ENCODE data around the gene SEMA5B. TPM values are rescaled to one million over a fixed set of nuclear protein-coding genes. Genes with fewer than 3 reads are reported as not detected.

SEMA5B gene, protein sequence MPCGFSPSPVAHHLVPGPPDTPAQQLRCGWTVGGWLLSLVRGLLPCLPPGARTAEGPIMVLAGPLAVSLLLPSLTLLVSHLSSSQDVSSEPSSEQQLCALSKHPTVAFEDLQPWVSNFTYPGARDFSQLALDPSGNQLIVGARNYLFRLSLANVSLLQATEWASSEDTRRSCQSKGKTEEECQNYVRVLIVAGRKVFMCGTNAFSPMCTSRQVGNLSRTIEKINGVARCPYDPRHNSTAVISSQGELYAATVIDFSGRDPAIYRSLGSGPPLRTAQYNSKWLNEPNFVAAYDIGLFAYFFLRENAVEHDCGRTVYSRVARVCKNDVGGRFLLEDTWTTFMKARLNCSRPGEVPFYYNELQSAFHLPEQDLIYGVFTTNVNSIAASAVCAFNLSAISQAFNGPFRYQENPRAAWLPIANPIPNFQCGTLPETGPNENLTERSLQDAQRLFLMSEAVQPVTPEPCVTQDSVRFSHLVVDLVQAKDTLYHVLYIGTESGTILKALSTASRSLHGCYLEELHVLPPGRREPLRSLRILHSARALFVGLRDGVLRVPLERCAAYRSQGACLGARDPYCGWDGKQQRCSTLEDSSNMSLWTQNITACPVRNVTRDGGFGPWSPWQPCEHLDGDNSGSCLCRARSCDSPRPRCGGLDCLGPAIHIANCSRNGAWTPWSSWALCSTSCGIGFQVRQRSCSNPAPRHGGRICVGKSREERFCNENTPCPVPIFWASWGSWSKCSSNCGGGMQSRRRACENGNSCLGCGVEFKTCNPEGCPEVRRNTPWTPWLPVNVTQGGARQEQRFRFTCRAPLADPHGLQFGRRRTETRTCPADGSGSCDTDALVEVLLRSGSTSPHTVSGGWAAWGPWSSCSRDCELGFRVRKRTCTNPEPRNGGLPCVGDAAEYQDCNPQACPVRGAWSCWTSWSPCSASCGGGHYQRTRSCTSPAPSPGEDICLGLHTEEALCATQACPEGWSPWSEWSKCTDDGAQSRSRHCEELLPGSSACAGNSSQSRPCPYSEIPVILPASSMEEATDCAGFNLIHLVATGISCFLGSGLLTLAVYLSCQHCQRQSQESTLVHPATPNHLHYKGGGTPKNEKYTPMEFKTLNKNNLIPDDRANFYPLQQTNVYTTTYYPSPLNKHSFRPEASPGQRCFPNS
- not detected for polyA plus RNA-seq

DNA sequence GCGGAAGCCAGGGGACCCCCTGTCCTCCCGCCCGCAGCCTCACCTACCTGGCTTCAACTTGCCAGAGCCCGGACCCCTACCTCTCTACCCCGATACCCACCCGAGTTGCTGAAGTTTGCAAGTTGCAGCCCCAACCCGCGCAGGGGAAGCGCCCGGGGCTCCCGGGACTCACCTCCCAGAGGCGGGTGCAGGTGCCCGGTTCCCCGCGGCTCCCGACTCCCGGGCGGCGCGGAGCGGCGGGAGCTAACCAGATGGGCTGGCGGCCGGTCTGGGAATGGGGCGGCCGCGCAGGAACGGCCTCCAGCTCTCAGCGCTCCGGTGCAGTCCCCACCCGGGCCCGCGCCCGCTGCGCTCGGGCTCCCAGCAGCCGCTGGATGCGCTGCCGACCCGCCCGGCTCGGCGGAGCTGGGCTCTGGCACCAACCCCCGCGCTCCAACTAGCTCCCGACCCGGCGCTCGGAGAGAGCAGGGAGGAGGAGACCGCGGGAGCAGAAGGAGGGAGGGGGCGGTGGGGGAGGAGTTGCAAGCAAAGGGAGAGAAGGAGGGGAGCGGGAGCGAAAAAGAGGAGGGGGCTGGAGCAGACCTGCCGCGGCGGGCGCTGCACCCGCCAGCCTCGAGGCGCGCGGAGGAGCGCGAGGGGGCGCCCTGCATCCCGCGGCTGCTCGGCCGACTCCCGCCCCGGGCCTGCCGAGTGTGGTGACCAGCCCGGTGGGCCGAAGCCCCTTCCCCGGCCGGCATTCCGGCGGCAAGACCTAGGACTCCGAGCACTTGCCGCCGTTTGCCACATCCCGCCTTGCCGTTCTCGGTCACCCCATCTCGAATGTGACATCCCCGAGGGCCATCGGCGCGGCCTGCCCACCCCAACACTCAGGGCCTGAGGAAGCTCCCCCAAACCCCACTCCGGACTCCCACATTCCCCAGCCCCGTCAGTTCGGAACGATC is at the start of gene SEMA5B:
Gene SEMA5B, minus strand, starts transcription at position 472 of the 941 bp plus-strand sequence. CDS start 66,500 bp downstream, outside the sequence.
- peak within 1 kb of the TSS; percentile 66 to 93 (median 88) for H3K4me3 Mint-ChIP-seq
- H3K36me3 Mint-ChIP-seq: no peaks in the 10 kb centered on the region
- peaks cover 4 to 13% (median 10%) of the 10 kb centered on the region in 3 donors for H3K4me1 Mint-ChIP-seq
- peaks cover 0 to 2% (median 2%) of the 10 kb centered on the region in 3 donors for H3K9me3 Mint-ChIP-seq
- peak within 1 kb of the TSS in 1 of 3 donors; percentile 64 for H3K27ac Mint-ChIP-seq
- peaks cover 35% of the 10 kb centered on the region for H3K27me3 Mint-ChIP-seq

DNA sequence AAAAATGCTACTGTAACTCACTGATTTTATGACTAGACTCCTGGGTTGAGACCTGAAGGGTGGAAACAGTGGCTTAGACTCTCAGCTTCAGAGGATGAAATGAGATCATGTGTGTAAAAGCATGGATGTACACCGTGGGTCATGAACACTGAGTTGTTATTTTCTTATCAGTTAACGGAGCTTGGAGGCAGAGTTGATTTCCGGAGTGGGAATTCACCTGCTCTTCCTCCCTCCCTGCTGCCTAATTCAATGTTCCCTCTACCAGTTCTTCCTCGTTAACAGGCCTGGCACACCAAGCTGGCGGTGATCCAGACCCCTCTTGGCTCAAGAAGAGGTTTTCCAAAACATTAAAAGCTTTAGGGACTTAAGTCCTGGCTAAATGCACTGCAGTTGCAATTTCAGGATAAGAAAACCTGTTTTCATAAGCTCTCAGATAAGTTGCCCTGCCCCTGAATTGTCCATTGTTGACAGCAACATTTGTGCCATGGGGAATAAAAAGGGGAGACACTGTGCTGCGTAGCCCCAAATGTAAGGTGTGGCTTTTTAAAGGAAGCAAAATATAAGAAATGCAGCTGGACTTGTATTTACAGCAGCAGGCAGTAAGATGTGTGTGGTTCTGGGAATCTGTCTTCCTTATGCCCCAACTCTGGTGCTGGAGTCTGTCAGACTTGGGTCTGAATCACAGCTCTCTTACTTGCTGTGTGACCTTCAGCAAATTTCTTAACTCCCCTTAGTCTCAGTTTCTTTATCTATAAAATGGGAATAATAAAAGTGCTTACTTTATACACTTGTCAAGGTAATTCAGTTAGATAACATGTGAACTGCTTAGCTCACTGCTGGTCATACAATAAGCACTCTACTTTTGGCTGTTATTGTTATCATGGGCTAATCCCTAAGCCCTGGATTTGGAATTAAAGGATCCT is 49.2 kb upstream of the SEMA5B start:
- H3K9me3 Mint-ChIP-seq: no peaks in the 10 kb centered on the region
- H3K4me3 Mint-ChIP-seq: no peak overlapping the region
- H3K27ac Mint-ChIP-seq: no peak overlapping the region

DNA sequence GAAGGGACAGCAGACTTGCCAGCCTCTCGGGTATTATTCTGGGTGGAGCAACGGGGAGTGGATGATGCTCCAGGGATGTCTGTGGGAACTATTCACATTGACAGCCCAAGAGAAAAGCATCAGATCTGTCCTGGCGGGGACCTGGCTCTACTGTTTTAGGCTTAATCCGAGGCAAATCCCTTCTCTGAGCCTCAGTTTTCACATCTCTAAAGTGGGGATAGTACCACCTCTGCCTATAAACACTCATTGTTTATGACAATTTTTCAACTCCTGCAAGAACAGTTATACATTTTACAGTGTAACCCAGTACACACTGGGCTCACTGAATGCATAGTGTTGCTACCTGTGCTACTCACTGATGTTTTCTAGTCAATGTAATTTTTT is 48.5 kb upstream of the SEMA5B start:
- H3K4me1 Mint-ChIP-seq: peaks cover 0 to 4% (median 0%) of the 10 kb centered on the region in 3 donors
- no peak overlapping the region for H3K27ac Mint-ChIP-seq
- no peaks in the 10 kb centered on the region for H3K36me3 Mint-ChIP-seq
- no peaks in the 10 kb centered on the region for H3K9me3 Mint-ChIP-seq
- no peaks in the 10 kb centered on the region for H3K27me3 Mint-ChIP-seq
- no peak overlapping the region for H3K4me3 Mint-ChIP-seq

More for the DNA sequence above, 49.2 kb upstream of the SEMA5B start:
- no peaks in the 10 kb centered on the region for H3K36me3 Mint-ChIP-seq
- no peaks in the 10 kb centered on the region for H3K27me3 Mint-ChIP-seq
- peaks cover 2 to 5% (median 3%) of the 10 kb centered on the region in 3 donors for H3K4me1 Mint-ChIP-seq

DNA sequence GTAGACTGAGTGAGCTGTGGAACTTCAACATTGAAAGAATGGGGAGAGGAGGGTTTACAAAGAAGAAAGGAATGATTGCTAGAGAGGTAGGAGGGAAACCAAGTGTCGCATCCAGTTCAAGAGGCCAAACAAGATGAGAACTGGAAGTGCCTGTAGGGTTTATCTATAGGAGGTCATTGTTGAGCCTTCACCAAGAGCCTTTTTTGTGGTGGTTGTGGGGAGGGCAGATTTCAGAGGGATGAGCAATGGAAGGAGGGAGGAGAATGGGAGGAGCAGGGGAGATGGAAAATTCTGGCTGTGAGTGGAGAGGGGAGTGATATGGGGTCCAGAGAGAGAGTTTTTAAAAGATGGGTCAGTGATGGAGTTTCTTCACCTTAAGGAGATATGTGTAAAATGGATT is 47.8 kb upstream of the SEMA5B start:
- Mint-ChIP-seq H3K27me3 (no peaks in the 10 kb centered on the region), H3K36me3 (no peaks in the 10 kb centered on the region), H3K27ac (no peak overlapping the region), H3K4me1 (peaks cover 0 to 3% (median 0%) of the 10 kb centered on the region in 3 donors), H3K9me3 (no peaks in the 10 kb centered on the region), H3K4me3 (no peak overlapping the region)

DNA sequence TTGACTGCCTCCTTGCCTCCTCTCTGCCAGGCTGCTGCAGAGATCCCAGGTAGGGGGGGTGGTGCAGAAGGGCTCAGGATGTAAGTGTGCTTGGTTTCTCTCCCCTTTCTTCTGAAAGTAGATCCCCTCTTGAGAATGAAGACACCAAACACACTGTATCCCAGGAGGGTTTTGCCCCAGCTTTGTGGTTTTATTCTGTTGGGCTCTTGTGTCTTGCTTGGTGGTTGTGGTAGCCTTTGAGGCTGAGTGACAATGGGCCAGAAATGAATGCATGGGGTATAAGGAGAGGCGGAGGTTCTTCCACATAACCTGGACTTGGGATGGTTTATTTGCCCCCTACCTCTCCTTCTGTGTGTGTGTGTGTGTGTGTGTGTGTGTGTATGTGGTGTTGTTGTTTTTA is 45.0 kb upstream of the SEMA5B start:
- Mint-ChIP-seq H3K4me1 (peaks cover 0 to 8% (median 6%) of the 10 kb centered on the region in 3 donors), H3K27ac (no peak overlapping the region), H3K4me3 (no peak overlapping the region), H3K9me3 (no peaks in the 10 kb centered on the region), H3K36me3 (no peaks in the 10 kb centered on the region), H3K27me3 (no peaks in the 10 kb centered on the region)

DNA sequence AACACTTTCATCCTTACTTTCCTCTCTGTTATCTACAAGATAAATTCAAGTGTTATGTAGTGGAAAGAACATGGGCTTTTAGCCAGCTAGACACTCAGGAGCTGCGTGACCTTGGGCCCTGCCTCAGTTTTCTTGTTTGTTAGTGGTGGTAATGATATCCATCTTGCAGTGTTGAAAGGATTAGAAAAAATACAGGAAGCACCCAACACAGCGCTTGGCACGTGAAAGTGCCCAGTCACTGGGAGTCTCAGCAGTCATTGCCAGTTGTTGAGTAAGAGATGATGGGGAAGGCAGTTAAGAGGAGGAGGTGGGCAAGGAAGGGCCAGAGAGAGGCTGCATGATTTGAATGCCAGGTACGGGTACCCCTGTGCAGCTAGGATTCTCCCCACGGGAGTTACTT is 44.6 kb upstream of the SEMA5B start:
- Mint-ChIP-seq H3K27me3 (no peaks in the 10 kb centered on the region), H3K36me3 (no peaks in the 10 kb centered on the region), H3K9me3 (no peaks in the 10 kb centered on the region), H3K27ac (no peak overlapping the region), H3K4me1 (peaks cover 0 to 8% (median 6%) of the 10 kb centered on the region in 3 donors), H3K4me3 (no peak overlapping the region)

DNA sequence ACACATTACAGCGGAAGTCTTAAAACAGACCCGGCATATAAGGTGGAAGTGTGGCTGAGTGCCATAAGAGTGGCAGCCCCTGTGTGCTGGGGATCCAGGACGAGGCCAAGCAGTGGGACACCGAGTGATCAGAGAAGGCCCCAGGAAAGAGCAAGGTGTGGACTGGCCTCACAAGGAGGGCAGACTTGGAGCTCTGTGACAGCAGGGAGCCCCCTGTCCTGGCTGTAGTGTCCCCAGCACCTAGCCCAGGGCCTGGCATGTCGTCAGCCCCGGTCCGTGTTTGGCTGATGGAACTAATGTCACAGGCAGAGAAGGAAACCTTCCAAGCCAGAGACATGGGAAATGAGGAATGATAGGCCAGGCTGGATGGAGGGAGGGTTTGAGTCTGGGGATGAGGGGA is 44.0 kb upstream of the SEMA5B start:
- Mint-ChIP-seq H3K9me3 (no peaks in the 10 kb centered on the region), H3K4me1 (peaks cover 0 to 8% (median 7%) of the 10 kb centered on the region in 3 donors), H3K27me3 (peaks cover 2% of the 10 kb centered on the region), H3K36me3 (no peaks in the 10 kb centered on the region), H3K4me3 (peak overlapping the region in 1 of 4 donors; percentile 34), H3K27ac (no peak overlapping the region)

DNA sequence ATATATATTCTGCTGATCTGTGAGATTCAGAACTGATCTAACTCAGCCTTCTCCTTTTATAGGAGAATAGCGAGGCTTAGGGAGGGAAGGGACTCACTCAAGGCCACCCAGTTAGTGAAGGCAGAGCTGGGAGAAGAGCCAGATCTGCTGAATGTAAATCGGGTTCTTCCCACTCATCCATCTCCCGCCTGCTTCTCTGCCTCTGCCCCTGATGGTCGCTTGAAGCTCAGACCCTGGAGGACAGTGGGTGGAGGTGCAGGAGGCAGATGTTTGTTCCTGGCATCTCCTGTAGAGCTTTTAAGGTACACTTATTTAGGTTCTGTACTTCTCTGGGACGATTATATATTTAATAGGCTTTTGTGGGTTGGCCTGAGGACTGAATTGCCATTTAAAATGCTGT is 43.6 kb upstream of the SEMA5B start:
- H3K27me3 Mint-ChIP-seq: peaks cover 2% of the 10 kb centered on the region
- no peak overlapping the region for H3K27ac Mint-ChIP-seq
- H3K4me3 Mint-ChIP-seq: peak overlapping the region in 1 of 4 donors; percentile 22
- H3K4me1 Mint-ChIP-seq: peaks cover 0 to 8% (median 7%) of the 10 kb centered on the region in 3 donors
- H3K36me3 Mint-ChIP-seq: no peaks in the 10 kb centered on the region
- H3K9me3 Mint-ChIP-seq: no peaks in the 10 kb centered on the region

DNA sequence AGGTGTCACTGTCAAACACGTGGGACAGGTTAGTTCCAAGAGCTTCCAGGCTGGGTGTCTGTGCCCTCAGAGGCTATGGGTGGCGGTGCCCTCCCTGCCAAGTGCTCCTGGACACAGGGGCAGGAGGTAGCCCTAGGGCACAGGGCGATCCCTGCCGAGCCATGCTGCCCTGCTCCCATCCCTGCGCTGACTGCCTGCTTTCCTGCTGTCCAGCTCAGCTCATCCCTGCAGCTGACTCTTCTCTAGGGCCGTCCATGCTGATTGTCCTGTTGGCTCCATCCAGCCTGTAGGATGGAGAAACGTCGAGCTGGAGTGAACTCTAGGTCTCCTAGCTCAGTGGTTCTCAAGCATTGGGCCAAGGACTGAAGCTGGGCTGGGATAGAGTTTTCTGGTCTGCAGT is 42.9 kb upstream of the SEMA5B start:
- no peaks in the 10 kb centered on the region for H3K9me3 Mint-ChIP-seq
- no peaks in the 10 kb centered on the region for H3K36me3 Mint-ChIP-seq
- H3K4me1 Mint-ChIP-seq: peaks cover 0 to 8% (median 7%) of the 10 kb centered on the region in 3 donors
- peak overlapping the region in 1 of 4 donors; percentile 17 for H3K4me3 Mint-ChIP-seq
- no peak overlapping the region for H3K27ac Mint-ChIP-seq
- peaks cover 2% of the 10 kb centered on the region for H3K27me3 Mint-ChIP-seq

DNA sequence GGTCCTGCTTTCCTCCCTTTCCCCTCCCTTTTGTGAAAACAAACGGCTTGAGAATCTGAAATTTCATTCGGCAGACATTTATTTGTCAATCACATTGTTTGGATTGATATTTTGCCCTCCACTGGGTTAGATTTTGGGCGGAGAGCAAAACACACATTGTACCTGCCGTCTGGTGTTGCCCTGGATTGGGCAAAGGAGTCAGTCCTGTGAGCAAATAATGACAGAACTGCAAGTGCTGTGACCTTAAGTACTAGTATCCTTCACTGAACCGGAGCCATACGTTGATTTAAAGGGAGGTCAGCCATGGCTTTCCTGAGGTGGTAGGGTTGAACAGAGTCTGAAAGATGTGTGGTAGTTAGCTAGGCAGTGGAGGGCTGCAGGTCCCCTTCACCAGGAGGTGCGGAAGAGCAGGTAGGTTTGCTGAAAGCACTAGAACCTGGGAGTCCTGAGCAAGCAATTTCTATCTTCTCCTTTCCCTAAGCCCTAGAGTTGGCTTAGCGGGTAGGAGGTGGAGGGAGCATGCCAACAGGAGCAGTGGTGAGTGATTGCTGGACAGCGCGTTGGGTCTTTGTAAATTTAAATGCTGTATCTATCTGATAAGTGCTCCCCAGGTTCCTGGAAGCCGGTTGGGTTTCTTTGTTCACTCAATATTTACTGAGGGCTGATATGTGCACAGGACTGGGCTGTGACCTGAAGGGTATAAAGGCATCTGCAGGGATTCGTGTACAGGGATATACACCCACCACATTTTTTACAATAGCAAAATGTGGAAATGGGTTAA is 41.2 kb upstream of the SEMA5B start:
- Mint-ChIP-seq H3K27me3 (peaks cover 2% of the 10 kb centered on the region), H3K4me1 (peaks cover 0 to 7% (median 7%) of the 10 kb centered on the region in 3 donors), H3K9me3 (no peaks in the 10 kb centered on the region), H3K36me3 (no peaks in the 10 kb centered on the region), H3K27ac (no peak overlapping the region), H3K4me3 (peak overlapping the region; percentile 25 to 88 (median 68))

DNA sequence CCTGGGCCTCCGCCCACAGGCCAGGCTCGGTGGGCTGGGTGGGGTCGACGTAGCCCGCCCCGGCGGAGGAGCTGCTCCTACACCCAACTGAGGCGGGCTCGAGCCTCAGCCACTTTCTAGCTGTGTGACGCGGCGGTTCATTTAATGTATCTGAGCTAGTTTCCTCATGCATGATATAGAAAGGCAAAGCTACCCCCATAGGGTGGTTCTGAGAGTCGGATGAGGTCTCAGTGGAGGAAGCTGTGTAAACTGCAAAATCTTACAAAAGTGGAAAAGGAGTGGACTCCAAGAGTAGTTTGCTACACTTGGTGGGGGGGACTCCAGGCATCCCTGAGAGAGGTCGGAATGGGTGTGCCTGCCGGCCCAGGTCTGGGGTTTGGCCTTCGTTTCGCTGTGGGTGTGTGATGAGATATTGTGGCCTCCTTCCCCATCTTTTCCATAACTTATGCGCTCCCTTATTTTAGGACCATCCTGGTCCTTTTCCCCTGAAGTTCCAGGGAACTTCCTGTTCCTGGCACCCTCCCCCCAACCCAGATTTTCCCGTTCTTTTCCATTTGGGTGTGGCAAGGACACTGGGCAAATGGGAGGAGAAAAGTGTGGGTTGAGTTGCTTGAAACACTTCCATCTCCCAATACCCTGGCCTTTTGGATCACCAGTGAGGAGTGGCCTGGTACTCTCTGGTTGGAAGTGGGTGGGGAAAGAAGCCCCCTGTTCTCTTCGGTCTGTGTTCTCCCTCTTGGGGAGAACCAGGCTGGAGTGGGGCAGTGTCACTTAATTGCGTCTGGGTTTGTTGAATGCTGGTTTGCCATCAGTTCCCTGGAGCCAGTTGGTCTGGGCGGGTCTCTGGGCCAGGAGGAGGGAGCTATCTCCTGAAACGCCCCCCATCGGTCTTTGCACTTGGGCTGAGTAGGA is 40.4 kb upstream of the SEMA5B start:
- Mint-ChIP-seq H3K27ac (no peak overlapping the region), H3K27me3 (peaks cover 3% of the 10 kb centered on the region), H3K9me3 (no peaks in the 10 kb centered on the region), H3K4me3 (peak overlapping the region; percentile 86 to 92 (median 90)), H3K36me3 (no peaks in the 10 kb centered on the region), H3K4me1 (peaks cover 0 to 7% (median 7%) of the 10 kb centered on the region in 3 donors)
